Measurements from ENCODE around the gene RALGPS1.

DNA sequence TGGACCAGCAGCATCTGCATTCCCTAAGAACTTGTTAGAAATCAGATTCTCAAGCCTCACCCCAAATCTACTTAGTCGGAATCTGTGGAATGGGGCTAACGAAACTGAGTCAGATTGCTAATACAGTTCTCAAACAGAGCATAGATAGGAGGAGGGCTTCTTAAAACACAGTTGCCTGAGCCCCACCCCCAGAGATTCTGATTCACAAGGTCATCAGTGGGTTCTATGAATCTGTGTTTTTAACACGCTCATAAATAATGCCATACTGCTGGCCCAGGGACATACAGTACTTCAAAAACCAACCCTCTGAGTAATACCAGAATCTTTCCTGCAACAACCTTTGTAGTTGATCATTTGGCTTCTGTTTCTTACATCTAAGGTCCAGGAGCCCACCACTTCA is 317.1 kb downstream of the RALGPS1 start:
- TF ChIP-seq, protein P1, sequence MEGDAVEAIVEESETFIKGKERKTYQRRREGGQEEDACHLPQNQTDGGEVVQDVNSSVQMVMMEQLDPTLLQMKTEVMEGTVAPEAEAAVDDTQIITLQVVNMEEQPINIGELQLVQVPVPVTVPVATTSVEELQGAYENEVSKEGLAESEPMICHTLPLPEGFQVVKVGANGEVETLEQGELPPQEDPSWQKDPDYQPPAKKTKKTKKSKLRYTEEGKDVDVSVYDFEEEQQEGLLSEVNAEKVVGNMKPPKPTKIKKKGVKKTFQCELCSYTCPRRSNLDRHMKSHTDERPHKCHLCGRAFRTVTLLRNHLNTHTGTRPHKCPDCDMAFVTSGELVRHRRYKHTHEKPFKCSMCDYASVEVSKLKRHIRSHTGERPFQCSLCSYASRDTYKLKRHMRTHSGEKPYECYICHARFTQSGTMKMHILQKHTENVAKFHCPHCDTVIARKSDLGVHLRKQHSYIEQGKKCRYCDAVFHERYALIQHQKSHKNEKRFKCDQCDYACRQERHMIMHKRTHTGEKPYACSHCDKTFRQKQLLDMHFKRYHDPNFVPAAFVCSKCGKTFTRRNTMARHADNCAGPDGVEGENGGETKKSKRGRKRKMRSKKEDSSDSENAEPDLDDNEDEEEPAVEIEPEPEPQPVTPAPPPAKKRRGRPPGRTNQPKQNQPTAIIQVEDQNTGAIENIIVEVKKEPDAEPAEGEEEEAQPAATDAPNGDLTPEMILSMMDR (IDR thresholded peaks at IDR 0.05): no peak
- no peak for TF ChIP-seq CHD2 (IDR thresholded peaks at IDR 0.05; ENCODE audit: low read length, partially characterized antibody)
- TF ChIP-seq, protein P2, sequence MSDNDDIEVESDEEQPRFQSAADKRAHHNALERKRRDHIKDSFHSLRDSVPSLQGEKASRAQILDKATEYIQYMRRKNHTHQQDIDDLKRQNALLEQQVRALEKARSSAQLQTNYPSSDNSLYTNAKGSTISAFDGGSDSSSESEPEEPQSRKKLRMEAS (IDR thresholded peaks at IDR 0.05; ENCODE audit: low read depth): no peak
- TF ChIP-seq POLR2AphosphoS5 (IDR thresholded peaks at IDR 0.05; ENCODE audit: low read depth, low read length): no peak
- TF ChIP-seq GABPA (IDR thresholded peaks at IDR 0.05; ENCODE audit: low read depth): no peak
- TF ChIP-seq RXRA (IDR thresholded peaks at IDR 0.05; ENCODE audit: borderline replicate concordance, low read depth): no peak
- TF ChIP-seq MXI1 (IDR thresholded peaks at IDR 0.05; ENCODE audit: low read depth, low read length): no peak
- no peak for TF ChIP-seq TAF1 (IDR thresholded peaks at IDR 0.05; ENCODE audit: borderline replicate concordance, low read depth, low read length)
- TF ChIP-seq FOXJ3 (CRISPR knock-in tag; IDR thresholded peaks at IDR 0.05): no peak
- TF ChIP-seq ELF1 (IDR thresholded peaks at IDR 0.05): no peak
